ENCODE data around the gene INPP5J. TPM values are rescaled to one million over a fixed set of nuclear protein-coding genes. Genes with fewer than 3 reads are reported as not detected.

INPP5J gene, protein sequence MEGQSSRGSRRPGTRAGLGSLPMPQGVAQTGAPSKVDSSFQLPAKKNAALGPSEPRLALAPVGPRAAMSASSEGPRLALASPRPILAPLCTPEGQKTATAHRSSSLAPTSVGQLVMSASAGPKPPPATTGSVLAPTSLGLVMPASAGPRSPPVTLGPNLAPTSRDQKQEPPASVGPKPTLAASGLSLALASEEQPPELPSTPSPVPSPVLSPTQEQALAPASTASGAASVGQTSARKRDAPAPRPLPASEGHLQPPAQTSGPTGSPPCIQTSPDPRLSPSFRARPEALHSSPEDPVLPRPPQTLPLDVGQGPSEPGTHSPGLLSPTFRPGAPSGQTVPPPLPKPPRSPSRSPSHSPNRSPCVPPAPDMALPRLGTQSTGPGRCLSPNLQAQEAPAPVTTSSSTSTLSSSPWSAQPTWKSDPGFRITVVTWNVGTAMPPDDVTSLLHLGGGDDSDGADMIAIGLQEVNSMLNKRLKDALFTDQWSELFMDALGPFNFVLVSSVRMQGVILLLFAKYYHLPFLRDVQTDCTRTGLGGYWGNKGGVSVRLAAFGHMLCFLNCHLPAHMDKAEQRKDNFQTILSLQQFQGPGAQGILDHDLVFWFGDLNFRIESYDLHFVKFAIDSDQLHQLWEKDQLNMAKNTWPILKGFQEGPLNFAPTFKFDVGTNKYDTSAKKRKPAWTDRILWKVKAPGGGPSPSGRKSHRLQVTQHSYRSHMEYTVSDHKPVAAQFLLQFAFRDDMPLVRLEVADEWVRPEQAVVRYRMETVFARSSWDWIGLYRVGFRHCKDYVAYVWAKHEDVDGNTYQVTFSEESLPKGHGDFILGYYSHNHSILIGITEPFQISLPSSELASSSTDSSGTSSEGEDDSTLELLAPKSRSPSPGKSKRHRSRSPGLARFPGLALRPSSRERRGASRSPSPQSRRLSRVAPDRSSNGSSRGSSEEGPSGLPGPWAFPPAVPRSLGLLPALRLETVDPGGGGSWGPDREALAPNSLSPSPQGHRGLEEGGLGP
- total RNA-seq (2013; cell fraction: nucleolus; rRNA removed) = not detected in 2 replicates
- total RNA-seq (2014; rRNA removed) = 1.7 TPM in 2 replicates
- 1.2 and 1.3 TPM in 2 replicates for total RNA-seq (2014; rRNA removed; fragmentation: Illumina TruSeq; extraction: Trizol)
- 1.9 and 2.6 TPM in 2 replicates for total RNA-seq (2021)
- polyA plus RNA-seq (2011; ENCODE audit: low read depth) = not detected
- polyA plus RNA-seq (2011; rRNA removed) = 0.07 and 0.26 TPM in 2 replicates
- polyA plus RNA-seq (2011; cell fraction: cytosol; rRNA removed) = 0.28 and 0.43 TPM in 2 replicates
- polyA plus RNA-seq (2011; cell fraction: nucleus; rRNA removed) = 0.23 and 0.42 TPM in 2 replicates
- polyA plus RNA-seq (2012) = 0.30 and 0.55 TPM in 2 replicates
- polyA plus RNA-seq (2014; fragmentation: Illumina TruSeq; extraction: Trizol) = 0.44 and 1.7 TPM in 2 replicates
- polyA plus RNA-seq (2014; fragmentation: Nextera tagmentation; extraction: Ambion mirVana) = under 1 TPM in 1 of 2 experiments, not detected in 1; 0.18 TPM
- 2.2 and 2.8 TPM in 2 replicates for polyA plus RNA-seq (2014; rRNA removed)
- 1 to 10 TPM; 1.1 to 1.5 TPM for polyA plus RNA-seq (2016; fragmentation: Nextera tagmentation; extraction: Ambion mirVana)
- polyA minus RNA-seq (2011; rRNA and poly(A)+ RNA removed) = 0.15 and 0.26 TPM in 2 replicates
- not detected in 2 replicates for polyA minus RNA-seq (2011; cell fraction: cytosol; rRNA and poly(A)+ RNA removed)
- polyA minus RNA-seq (2011; cell fraction: nucleus; rRNA and poly(A)+ RNA removed) = not detected in 2 replicates
- Bru-seq, nascent RNA = percentile 11 among the genes with signal in this experiment
- BruChase-seq, experiment 1, labeled RNA remaining after a 6-hour chase = percentile 17 among the genes with signal in this experiment
- BruChase-seq, experiment 2, labeled RNA remaining after a 2-hour chase = percentile 16 among the genes with signal in this experiment
- long read RNA-seq, experiment 1 = 0 reads
- long read RNA-seq, experiment 2 = 0 reads

DNA sequence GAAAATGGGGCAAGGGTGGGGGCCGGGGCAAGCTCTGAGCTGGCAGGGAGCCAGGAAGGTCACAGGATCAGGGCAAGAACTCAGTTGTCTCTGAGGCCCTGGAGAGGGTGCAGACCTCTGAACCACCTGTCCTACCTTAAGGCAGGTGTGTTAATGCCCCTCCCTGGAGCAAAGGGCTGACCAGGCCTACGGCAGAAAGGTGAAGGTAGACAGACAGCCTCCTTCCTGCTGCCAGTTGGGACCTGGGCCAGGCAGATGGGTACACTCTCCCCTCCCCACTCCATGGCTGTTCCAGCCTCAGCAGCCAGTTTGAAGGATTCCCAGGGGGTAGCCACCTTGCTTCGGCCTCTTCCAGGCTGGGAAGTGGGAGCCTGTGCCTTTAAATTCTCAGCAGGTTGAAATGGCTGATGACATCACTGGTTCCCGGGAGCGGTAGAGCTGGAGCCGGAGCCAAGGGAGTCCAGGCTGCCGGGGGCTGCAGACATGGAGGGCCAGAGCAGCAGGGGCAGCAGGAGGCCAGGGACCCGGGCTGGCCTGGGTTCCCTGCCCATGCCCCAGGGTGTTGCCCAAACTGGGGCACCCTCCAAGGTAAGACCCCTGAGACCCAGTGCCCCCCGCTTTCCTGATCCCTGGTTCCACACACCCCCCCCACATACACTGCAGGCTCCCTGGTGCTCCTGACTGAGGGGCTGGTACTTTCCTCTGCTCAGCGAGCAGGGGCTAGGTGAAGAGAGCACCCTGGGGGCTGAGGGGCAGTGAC lies at the start of gene INPP5J:
Gene INPP5J (plus strand): TSS at position 435 of the 760 bp plus-strand sequence. CDS start 49 bp downstream, at position 484.
- no peaks in the 10 kb centered on the region for H3K9me3 ChIP-seq (replicated peaks; ENCODE audit: control insufficient read depth, insufficient read depth, low read length)
- BruUV-seq (replicated peaks) = no TSS peak
- no peak for TF ChIP-seq SMC3 (IDR thresholded peaks at IDR 0.05; ENCODE audit: borderline replicate concordance, low read length)
- H3K4me3 ChIP-seq = no peak within 1 kb of the TSS
- intact Hi-C loops (cut with micrococcal nuclease; ENCODE audit: unreplicated experiment) = no loop called here
- H2AFZ ChIP-seq (ENCODE audit: control insufficient read depth, low read depth, low read length) = no peak within 1 kb of the TSS
- H3K9ac ChIP-seq (ENCODE audit: control insufficient read depth, insufficient read depth, low read length) = no peak within 1 kb of the TSS
- RAD21 ChIA-PET (ENCODE audit: unreplicated experiment) = no interaction called here
- ATAC-seq = no peak
- CTCF ChIA-PET = no interaction called here
- H3K79me2 ChIP-seq (ENCODE audit: control insufficient read depth, insufficient read depth, low read length) = no peaks in the 10 kb centered on the region
- SMC1A ChIA-PET (ENCODE audit: uncharacterized antibody, unreplicated experiment) = no interaction called here
- POLR2A ChIA-PET = no interaction called here
- 44% methylated on average over 10 of the region's 10 CpGs for WGBS (ENCODE audit: insufficient coverage, insufficient replicate concordance, low lambda C conversion rate, missing lambda C conversion rate)
- H3K4me2 ChIP-seq (ENCODE audit: control insufficient read depth, insufficient read depth) = no peak within 1 kb of the TSS
- no peaks in the 10 kb centered on the region for H3K36me3 ChIP-seq (ENCODE audit: control insufficient read depth in 2 of 2, insufficient read depth in 2 of 2, low read length in 1 of 2)
- DNase-seq (ENCODE audit: low read depth, low spot score) = no peak
- no peaks in the 10 kb centered on the region for H3K4me1 ChIP-seq (ENCODE audit: control insufficient read depth, insufficient read depth, low read length)
- in situ Hi-C loops (cut with MboI) = no loop called here
- H3K27ac ChIP-seq (ENCODE audit: control insufficient read depth, insufficient read depth) = no peak within 1 kb of the TSS
- no peaks in the 10 kb centered on the region for H3K27me3 ChIP-seq (replicated peaks in 1 of 2; ENCODE audit: control insufficient read depth in 2 of 2, insufficient read depth in 2 of 2, low read length in 1 of 2)
- H4K20me1 ChIP-seq (ENCODE audit: control insufficient read depth, insufficient read depth) = no peaks in the 10 kb centered on the region
- no peak for FAIRE-seq

All from GM12878 (cell line).